DOHH2 (cell line): Measurements from ENCODE around the gene NPVF.

Experiments
- H3F3A ChIP-seq: fragments of 200-600 bp; sonication (generic), shearing (Covaris generic); 2 replicates; pipeline ENCODE4 v1.6.0; 2016; ENCODE audit warnings: antibody characterized with exemption, mild to moderate bottlenecking; ENCODE audit not compliant: control insufficient read depth, insufficient read depth
- H3K27ac ChIP-seq: fragments of 200-600 bp; sonication (generic); 2 replicates; pipeline ENCODE4 v1.5.1; 2014; ENCODE audit warnings: low read depth, mild to moderate bottlenecking, low read length, moderate library complexity
- H3K27me3 ChIP-seq: fragments of 200-600 bp; sonication (generic); 2 replicates; pipeline ENCODE4 v1.6.1; 2014; ENCODE audit warnings: mild to moderate bottlenecking, low read length, mixed read lengths; ENCODE audit not compliant: control insufficient read depth
- H3K36me3 ChIP-seq: fragments of 200-600 bp; sonication (generic); 2 replicates; pipeline ENCODE4 v1.6.1; 2014; ENCODE audit warnings: mild to moderate bottlenecking, low read length, moderate library complexity, mixed read lengths; ENCODE audit not compliant: control insufficient read depth
- H3K4me1 ChIP-seq: fragments of 200-600 bp; sonication (generic); 2 replicates; pipeline ENCODE4 v1.6.1; 2014; ENCODE audit warnings: mild to moderate bottlenecking, low read length, mixed read lengths; ENCODE audit not compliant: control insufficient read depth
- H3K4me2 ChIP-seq: fragments of 200-600 bp; sonication (generic); 2 replicates; pipeline ENCODE4 v1.6.0; 2014; ENCODE audit warnings: mild to moderate bottlenecking, low read length, moderate library complexity
- H3K4me3 ChIP-seq: fragments of 200-600 bp; sonication (generic); 2 replicates; pipeline ENCODE4 v1.5.1; 2014; ENCODE audit warnings: mild to moderate bottlenecking, low read length, mixed read lengths
- H3K79me2 ChIP-seq: fragments of 200-600 bp; sonication (generic); 2 replicates; pipeline ENCODE4 v1.6.1; 2014; ENCODE audit warnings: mild to moderate bottlenecking, low read length, mixed read lengths; ENCODE audit not compliant: control insufficient read depth
- H3K9me2 ChIP-seq: fragments of 200-600 bp; sonication (generic); replicated peaks from 2 replicates; pipeline ENCODE4 v1.6.1; 2014; ENCODE audit warnings: mild to moderate bottlenecking, low read length, mixed read lengths; ENCODE audit not compliant: control insufficient read depth
- H3K9me3 ChIP-seq: fragments of 200-600 bp; sonication (generic); 2 replicates; pipeline ENCODE4 v1.6.1; 2014; ENCODE audit warnings: antibody characterized with exemption, low read length, mixed read lengths; ENCODE audit not compliant: control insufficient read depth, insufficient read depth
- H4K20me1 ChIP-seq: fragments of 200-600 bp; sonication (generic); 2 replicates; pipeline ENCODE4 v1.6.0; 2014; ENCODE audit warnings: low read depth, mild to moderate bottlenecking, antibody characterized with exemption, low read length, moderate library complexity; ENCODE audit not compliant: control insufficient read depth, insufficient read depth
- EZH2phosphoT487 ChIP-seq: fragments of 200-600 bp; sonication (generic); IDR thresholded peaks from 2 replicates; pipeline ENCODE4 v1.6.1; 2017; ENCODE audit warnings: borderline replicate concordance, mild to moderate bottlenecking, antibody characterized with exemption, low read length, moderate library complexity, mixed read lengths
- TF ChIP-seq, protein P1 (sequence below): fragments of 200-600 bp; sonication (generic); IDR thresholded peaks from one replicate; pipeline ENCODE4 v1.5.1; 2014; ENCODE audit warnings: antibody characterized with exemption, mild to moderate bottlenecking, low read depth, low read length; ENCODE audit not compliant: poor library complexity, severe bottlenecking

Gene NPVF

DNA sequence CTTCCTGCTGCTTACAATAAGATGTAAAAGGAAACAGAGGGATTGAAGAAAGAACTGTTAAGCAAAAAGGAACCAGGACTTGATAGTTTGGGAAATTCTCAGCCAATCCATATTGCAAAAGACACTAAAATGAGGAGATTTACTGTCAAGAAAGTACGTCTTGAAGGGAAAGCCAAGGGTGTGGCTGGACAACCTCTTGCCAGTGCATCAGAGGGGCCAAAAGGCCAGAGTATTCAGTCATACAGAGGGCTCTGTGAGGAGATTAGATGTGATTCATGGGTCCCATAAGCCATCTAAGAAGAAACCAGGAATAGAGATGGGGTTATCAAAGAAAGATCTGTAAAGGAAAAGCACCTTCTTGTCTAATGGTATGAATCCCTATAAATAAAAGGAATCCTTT is 25.4 kb upstream of the NPVF start:
- Histone ChIP-seq H3K27me3 (no peaks in the 10 kb centered on the region), H4K20me1 (no peaks in the 10 kb centered on the region), H3F3A (no peaks in the 10 kb centered on the region), H3K36me3 (no peaks in the 10 kb centered on the region), H3K79me2 (no peaks in the 10 kb centered on the region), H3K27ac (no peak overlapping the region), H3K4me2 (no peak overlapping the region), H3K4me1 (no peaks in the 10 kb centered on the region), H3K9me3 (no peaks in the 10 kb centered on the region), H3K4me3 (no peak overlapping the region), H3K9me2 (no peaks in the 10 kb centered on the region)
- TF ChIP-seq, protein P1, sequence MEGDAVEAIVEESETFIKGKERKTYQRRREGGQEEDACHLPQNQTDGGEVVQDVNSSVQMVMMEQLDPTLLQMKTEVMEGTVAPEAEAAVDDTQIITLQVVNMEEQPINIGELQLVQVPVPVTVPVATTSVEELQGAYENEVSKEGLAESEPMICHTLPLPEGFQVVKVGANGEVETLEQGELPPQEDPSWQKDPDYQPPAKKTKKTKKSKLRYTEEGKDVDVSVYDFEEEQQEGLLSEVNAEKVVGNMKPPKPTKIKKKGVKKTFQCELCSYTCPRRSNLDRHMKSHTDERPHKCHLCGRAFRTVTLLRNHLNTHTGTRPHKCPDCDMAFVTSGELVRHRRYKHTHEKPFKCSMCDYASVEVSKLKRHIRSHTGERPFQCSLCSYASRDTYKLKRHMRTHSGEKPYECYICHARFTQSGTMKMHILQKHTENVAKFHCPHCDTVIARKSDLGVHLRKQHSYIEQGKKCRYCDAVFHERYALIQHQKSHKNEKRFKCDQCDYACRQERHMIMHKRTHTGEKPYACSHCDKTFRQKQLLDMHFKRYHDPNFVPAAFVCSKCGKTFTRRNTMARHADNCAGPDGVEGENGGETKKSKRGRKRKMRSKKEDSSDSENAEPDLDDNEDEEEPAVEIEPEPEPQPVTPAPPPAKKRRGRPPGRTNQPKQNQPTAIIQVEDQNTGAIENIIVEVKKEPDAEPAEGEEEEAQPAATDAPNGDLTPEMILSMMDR, result no peak
- TF ChIP-seq EZH2phosphoT487, result no peak

DNA sequence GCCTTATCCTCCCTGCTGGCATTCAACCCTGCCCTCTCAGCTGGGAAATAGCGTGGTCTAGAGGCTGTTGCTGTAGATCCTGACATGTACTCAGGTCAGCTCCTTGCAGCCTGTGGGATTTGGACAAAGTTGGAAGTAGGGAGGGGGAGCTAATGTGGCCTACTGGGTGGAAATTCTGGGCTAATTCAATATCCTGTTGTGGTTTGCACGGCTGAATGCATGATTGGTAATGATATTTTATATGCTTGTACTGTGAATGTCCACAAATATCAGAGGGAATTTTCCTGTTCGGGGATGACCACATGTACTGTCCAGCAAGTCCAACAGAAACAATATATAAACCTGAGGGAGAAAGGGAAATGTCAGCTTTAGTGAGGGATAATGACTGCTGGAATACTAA is 22.1 kb upstream of the NPVF start:
- no peak overlapping the region for H3K4me3 ChIP-seq
- H4K20me1 ChIP-seq, result no peaks in the 10 kb centered on the region
- H3K9me3 ChIP-seq, result no peaks in the 10 kb centered on the region
- no peaks in the 10 kb centered on the region for H3K36me3 ChIP-seq
- no peak overlapping the region for H3K27ac ChIP-seq
- no peaks in the 10 kb centered on the region for H3K4me1 ChIP-seq
- no peaks in the 10 kb centered on the region for H3F3A ChIP-seq
- H3K9me2 ChIP-seq, result no peaks in the 10 kb centered on the region
- no peaks in the 10 kb centered on the region for H3K79me2 ChIP-seq
- TF ChIP-seq, protein P1, result no peak
- no peak for TF ChIP-seq EZH2phosphoT487
- H3K27me3 ChIP-seq, result peaks cover 10% of the 10 kb centered on the region; the same call in 1 of the 2 replicates
- H3K4me2 ChIP-seq, result no peak overlapping the region

DNA sequence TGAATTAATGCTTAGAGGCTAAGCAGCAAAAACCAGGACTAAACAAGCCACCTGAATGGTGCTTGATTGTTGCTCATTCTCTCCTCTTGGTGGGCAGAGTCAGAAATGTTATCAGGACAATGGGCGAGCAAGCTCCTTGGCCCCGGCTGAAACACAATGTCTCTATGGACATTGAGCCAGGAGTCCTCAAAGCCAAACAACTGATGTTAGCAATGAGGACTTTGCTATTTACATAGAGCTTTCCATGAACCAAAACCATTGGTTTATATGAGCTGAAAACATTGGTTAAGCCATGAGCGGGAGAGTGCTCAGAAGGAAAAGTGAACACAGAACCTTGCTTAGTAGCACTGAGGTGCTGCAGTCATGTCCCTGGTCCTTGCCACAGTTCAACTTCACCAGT is 21.5 kb upstream of the NPVF start:
- no peaks in the 10 kb centered on the region for H4K20me1 ChIP-seq
- H3K4me1 ChIP-seq, result no peaks in the 10 kb centered on the region
- TF ChIP-seq EZH2phosphoT487, result no peak
- TF ChIP-seq, protein P1, result no peak
- H3K27ac ChIP-seq, result no peak overlapping the region
- no peaks in the 10 kb centered on the region for H3K36me3 ChIP-seq
- no peak overlapping the region for H3K4me2 ChIP-seq
- H3K4me3 ChIP-seq, result no peak overlapping the region
- H3K27me3 ChIP-seq, result peaks cover 10% of the 10 kb centered on the region; the same call in 1 of the 2 replicates
- no peaks in the 10 kb centered on the region for H3K9me2 ChIP-seq
- no peaks in the 10 kb centered on the region for H3F3A ChIP-seq
- H3K9me3 ChIP-seq, result no peaks in the 10 kb centered on the region
- H3K79me2 ChIP-seq, result no peaks in the 10 kb centered on the region

DNA sequence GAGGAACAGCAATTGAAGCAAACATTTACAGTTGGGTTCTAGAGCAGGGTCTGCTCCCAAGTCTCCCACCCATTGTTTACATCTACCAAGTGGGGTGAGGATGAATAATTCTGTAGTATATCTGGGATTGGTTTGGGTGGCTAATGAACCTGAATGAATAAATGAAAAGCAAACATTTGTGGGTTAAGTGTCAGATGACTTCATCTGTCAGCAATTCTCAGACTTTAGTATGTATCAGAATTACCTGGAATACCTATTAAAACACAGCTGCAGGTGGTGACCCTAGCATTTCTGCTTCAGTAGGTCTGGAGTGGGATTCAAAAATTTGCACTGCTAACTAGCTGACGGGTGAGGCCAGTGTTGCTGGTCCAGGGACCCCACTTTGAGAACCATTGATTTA is 18.0 kb upstream of the NPVF start:
- Histone ChIP-seq H3K4me1 (no peaks in the 10 kb centered on the region), H3K27ac (no peak overlapping the region), H3K9me2 (no peaks in the 10 kb centered on the region), H4K20me1 (no peaks in the 10 kb centered on the region), H3K27me3 (peaks cover 25% of the 10 kb centered on the region), H3K4me3 (no peak overlapping the region), H3K36me3 (no peaks in the 10 kb centered on the region), H3K9me3 (no peaks in the 10 kb centered on the region), H3F3A (no peaks in the 10 kb centered on the region), H3K79me2 (no peaks in the 10 kb centered on the region), H3K4me2 (no peak overlapping the region)
- no peak for TF ChIP-seq EZH2phosphoT487
- TF ChIP-seq, protein P1, result no peak
